GM08714 (cell line): ENCODE measurements around the gene FHIT.

Experiments
- H3K4me3 ChIP-seq: fragments of 200-500 bp; sonication (Bioruptor generic); 2 replicates; pipeline ENCODE4 v1.5.1; 2014; ENCODE audit warnings: mild to moderate bottlenecking, low read length, inconsistent platforms
- ZNF274 ChIP-seq: IDR thresholded peaks from 2 replicates; pipeline ENCODE4 v1.6.1; 2012; ENCODE audit warnings: mild to moderate bottlenecking, low read depth, low read length

FHIT gene

GRCh38 chr3:61251174-61251972 lies at the start of gene FHIT:
FHIT (minus strand) TSS chr3:61251452.
- no peak for TF ChIP-seq ZNF274
- peak within 1 kb of the TSS; percentile 76 for H3K4me3 ChIP-seq

- no peak overlapping the region for H3K4me3 ChIP-seq
- no peak for TF ChIP-seq ZNF274
Measured at GRCh38 chr3:61300786-61301185, 49.5 kb upstream of the FHIT start.

- TF ChIP-seq ZNF274, result no peak
- H3K4me3 ChIP-seq, result no peak overlapping the region
Measured at GRCh38 chr3:61300006-61300380, 48.7 kb upstream of the FHIT start.

GRCh38 chr3:61299343-61300005 lies 48.2 kb upstream of the FHIT start:
- no peak overlapping the region for H3K4me3 ChIP-seq
- no peak for TF ChIP-seq ZNF274

- no peak for TF ChIP-seq ZNF274
- H3K4me3 ChIP-seq, result no peak overlapping the region
Measured at GRCh38 chr3:61297821-61298220, 46.6 kb upstream of the FHIT start.

- H3K4me3 ChIP-seq, result no peak overlapping the region
- no peak for TF ChIP-seq ZNF274
Measured at GRCh38 chr3:61288446-61288845, 37.2 kb upstream of the FHIT start.

GRCh38 chr3:61283876-61284275 lies 32.6 kb upstream of the FHIT start:
- no peak overlapping the region for H3K4me3 ChIP-seq
- TF ChIP-seq ZNF274, result no peak

GRCh38 chr3:61278713-61279112 lies 27.5 kb upstream of the FHIT start:
- no peak overlapping the region for H3K4me3 ChIP-seq
- no peak for TF ChIP-seq ZNF274

- no peak for TF ChIP-seq ZNF274
- H3K4me3 ChIP-seq, result no peak overlapping the region
Measured at GRCh38 chr3:61277411-61277810, 26.2 kb upstream of the FHIT start.

- TF ChIP-seq ZNF274, result no peak
- no peak overlapping the region for H3K4me3 ChIP-seq
Measured at GRCh38 chr3:61269435-61269834, 18.2 kb upstream of the FHIT start.

- no peak for TF ChIP-seq ZNF274
- H3K4me3 ChIP-seq, result no peak overlapping the region
Measured at GRCh38 chr3:61268644-61269043, 17.4 kb upstream of the FHIT start.

- no peak for TF ChIP-seq ZNF274
- no peak overlapping the region for H3K4me3 ChIP-seq
Measured at GRCh38 chr3:61264281-61264680, 13.0 kb upstream of the FHIT start.

- H3K4me3 ChIP-seq, result no peak overlapping the region
- TF ChIP-seq ZNF274, result no peak
Measured at GRCh38 chr3:61257148-61257547, 5.9 kb upstream of the FHIT start.

- no peak for TF ChIP-seq ZNF274
- H3K4me3 ChIP-seq, result no peak overlapping the region
Measured at GRCh38 chr3:61253756-61254155, 2.5 kb upstream of the FHIT start.

- TF ChIP-seq ZNF274, result no peak
- H3K4me3 ChIP-seq, result no peak overlapping the region
Measured at GRCh38 chr3:61252836-61253235, 1.6 kb upstream of the FHIT start.
